Activated T-cell treated with anti-CD3 and anti-CD28 coated beads, Interleukin-2, amount 50 U/mL, for 1 hour (primary cell): ENCODE measurements around the gene SCT.

Experiments
- DNase-seq: peaks from one replicate; pipeline ENCODE4 v3.0.0-alpha.2; 2020

Gene SCT

GRCh38 chr11:643366-643765, 16.4 kb upstream of the SCT start:
- no peak for DNase-seq

GRCh38 chr11:641806-642370, 14.9 kb upstream of the SCT start:
- no peak for DNase-seq

GRCh38 chr11:640021-640706, 13.2 kb upstream of the SCT start:
- no peak for DNase-seq

GRCh38 chr11:639332-639955, 12.5 kb upstream of the SCT start:
- no peak for DNase-seq

- no peak for DNase-seq
Observed at GRCh38 chr11:638631-639331, 11.8 kb upstream of the SCT start.

GRCh38 chr11:637593-638521, 10.9 kb upstream of the SCT start:
- DNase-seq: no peak

- DNase-seq: no peak
Observed at GRCh38 chr11:637333-637592, 10.3 kb upstream of the SCT start.

GRCh38 chr11:636511-637332, 9.7 kb upstream of the SCT start, which contains the start of gene DRD4:
DRD4 (plus strand) TSS chr11:637269; CDS start chr11:637305, 36 bp downstream.
- no peak for DNase-seq

- DNase-seq: no peak
Observed at GRCh38 chr11:635945-636510, 9.0 kb upstream of the SCT start.

- no peak for DNase-seq
Observed at GRCh38 chr11:630871-631270, 3.9 kb upstream of the SCT start.

GRCh38 chr11:629237-629583, 2.2 kb upstream of the SCT start:
- no peak for DNase-seq

- DNase-seq: no peak
Observed at GRCh38 chr11:628056-628455, 1.1 kb upstream of the SCT start.

- DNase-seq: no peak
Observed at GRCh38 chr11:627308-627576, 261 bp upstream of the SCT start.

GRCh38 chr11:625636-626268, 1.2 kb downstream of the SCT start:
- no peak for DNase-seq

- no peak for DNase-seq
Observed at GRCh38 chr11:624705-625635, 2.0 kb downstream of the SCT start, which contains the start of gene CDHR5. CDHR5 (minus strand) TSS chr11:624955; CDS start chr11:624902, 53 bp downstream.

- DNase-seq: no peak
Observed at GRCh38 chr11:623999-624704, 2.8 kb downstream of the SCT start.

- DNase-seq: no peak
Observed at GRCh38 chr11:623349-623869, 3.6 kb downstream of the SCT start.

- DNase-seq: no peak
Observed at GRCh38 chr11:621838-622237, 5.1 kb downstream of the SCT start.
